ENCODE results near the gene TMEM50B. TPM values are rescaled to one million over a fixed set of nuclear protein-coding genes. Genes with fewer than 3 reads are reported as not detected.
"Not testable (repeated sequence)": the region's sequence is repeated elsewhere in the genome, so short reads cannot be mapped to it uniquely, and the experiment has no call there.

TMEM50B gene
- total RNA-seq, 4 donors from 2014 or later: 43.3 to 116 (median 76.7) TPM

GRCh38 chr21:33478182-33478581 is 1.6 kb downstream of the TMEM50B start:
- H3K9me3 ChIP-seq: no peaks in the 10 kb centered on the region
- DNase-seq: no peak
- TF ChIP-seq, protein P1, sequence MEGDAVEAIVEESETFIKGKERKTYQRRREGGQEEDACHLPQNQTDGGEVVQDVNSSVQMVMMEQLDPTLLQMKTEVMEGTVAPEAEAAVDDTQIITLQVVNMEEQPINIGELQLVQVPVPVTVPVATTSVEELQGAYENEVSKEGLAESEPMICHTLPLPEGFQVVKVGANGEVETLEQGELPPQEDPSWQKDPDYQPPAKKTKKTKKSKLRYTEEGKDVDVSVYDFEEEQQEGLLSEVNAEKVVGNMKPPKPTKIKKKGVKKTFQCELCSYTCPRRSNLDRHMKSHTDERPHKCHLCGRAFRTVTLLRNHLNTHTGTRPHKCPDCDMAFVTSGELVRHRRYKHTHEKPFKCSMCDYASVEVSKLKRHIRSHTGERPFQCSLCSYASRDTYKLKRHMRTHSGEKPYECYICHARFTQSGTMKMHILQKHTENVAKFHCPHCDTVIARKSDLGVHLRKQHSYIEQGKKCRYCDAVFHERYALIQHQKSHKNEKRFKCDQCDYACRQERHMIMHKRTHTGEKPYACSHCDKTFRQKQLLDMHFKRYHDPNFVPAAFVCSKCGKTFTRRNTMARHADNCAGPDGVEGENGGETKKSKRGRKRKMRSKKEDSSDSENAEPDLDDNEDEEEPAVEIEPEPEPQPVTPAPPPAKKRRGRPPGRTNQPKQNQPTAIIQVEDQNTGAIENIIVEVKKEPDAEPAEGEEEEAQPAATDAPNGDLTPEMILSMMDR (IDR thresholded peaks at IDR 0.05): no peak
- no peak for TF ChIP-seq POLR2A (IDR thresholded peaks at IDR 0.05)
- H3K27ac ChIP-seq: peak overlapping the region; percentile 95 to 98
- H3K4me1 ChIP-seq: peaks cover 0 to 3% of the 10 kb centered on the region in 2 donors
- no peaks in the 10 kb centered on the region for H3K36me3 ChIP-seq
- intact Hi-C loops (cut with DNase I; ENCODE audit: low total_unique reads): no loop called here
- peak overlapping the region in 1 of 2 donors; percentile 99 for H3K4me3 ChIP-seq
- H3K27me3 ChIP-seq: no peaks in the 10 kb centered on the region

DNA sequence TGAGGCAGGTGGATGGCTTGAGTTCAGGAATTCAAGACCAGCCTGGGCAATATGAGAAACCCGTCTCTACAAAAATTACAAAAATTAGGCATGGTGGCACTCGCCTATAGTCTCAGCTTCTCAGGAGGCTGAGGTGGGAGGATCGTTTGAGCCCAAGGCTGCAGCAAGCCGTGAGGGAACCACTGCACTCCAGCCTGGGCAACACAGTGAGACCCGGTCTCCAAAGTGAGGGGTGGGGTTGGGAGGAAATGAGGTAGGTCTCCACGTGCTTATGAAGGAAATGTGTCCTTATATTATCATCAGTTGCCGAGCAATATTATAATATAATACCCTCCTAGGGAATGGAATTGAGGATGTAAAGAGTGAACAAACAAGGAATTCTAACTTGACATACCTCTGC is 2.7 kb downstream of the TMEM50B start:
- peaks cover 0 to 3% of the 10 kb centered on the region in 2 donors for H3K4me1 ChIP-seq
- no peaks in the 10 kb centered on the region for H3K9me3 ChIP-seq
- no peaks in the 10 kb centered on the region for H3K36me3 ChIP-seq
- TF ChIP-seq POLR2A (IDR thresholded peaks at IDR 0.05): no peak
- TF ChIP-seq, protein P1 (IDR thresholded peaks at IDR 0.05): no peak
- no peak overlapping the region for H3K4me3 ChIP-seq
- intact Hi-C loops (cut with DNase I; ENCODE audit: low total_unique reads): no loop called here
- no peak overlapping the region for H3K27ac ChIP-seq
- DNase-seq: no peak
- no peaks in the 10 kb centered on the region for H3K27me3 ChIP-seq

DNA sequence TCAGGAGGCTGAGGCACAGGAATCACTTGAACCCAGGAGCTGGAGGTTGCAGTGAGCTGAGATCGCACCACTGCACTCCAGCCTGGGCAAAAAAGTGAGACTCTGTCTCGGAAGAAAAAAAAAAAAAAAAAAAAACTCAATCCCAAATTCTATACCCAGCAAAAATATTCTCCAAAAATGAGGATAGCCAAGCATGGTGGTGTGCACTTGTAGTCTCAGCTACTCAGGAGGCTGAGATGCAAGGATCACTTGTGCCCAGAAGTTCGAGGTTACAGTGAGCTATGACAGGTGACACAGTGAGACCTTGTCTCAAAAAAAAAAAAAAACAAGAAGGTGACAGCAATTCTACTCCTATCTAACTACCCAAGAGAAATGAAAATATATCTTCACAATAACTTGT is 6.4 kb downstream of the TMEM50B start:
- Histone ChIP-seq H3K27ac (no peak overlapping the region), H3K4me1 (peaks cover 0 to 3% of the 10 kb centered on the region in 2 donors), H3K4me3 (no peak overlapping the region), H3K36me3 (no peaks in the 10 kb centered on the region), H3K27me3 (no peaks in the 10 kb centered on the region), H3K9me3 (no peaks in the 10 kb centered on the region)
- no peak for DNase-seq
- intact Hi-C loops (cut with DNase I; ENCODE audit: low total_unique reads): no loop called here
- TF ChIP-seq, protein P1 (IDR thresholded peaks at IDR 0.05): no peak
- no peak for TF ChIP-seq POLR2A (IDR thresholded peaks at IDR 0.05)

DNA sequence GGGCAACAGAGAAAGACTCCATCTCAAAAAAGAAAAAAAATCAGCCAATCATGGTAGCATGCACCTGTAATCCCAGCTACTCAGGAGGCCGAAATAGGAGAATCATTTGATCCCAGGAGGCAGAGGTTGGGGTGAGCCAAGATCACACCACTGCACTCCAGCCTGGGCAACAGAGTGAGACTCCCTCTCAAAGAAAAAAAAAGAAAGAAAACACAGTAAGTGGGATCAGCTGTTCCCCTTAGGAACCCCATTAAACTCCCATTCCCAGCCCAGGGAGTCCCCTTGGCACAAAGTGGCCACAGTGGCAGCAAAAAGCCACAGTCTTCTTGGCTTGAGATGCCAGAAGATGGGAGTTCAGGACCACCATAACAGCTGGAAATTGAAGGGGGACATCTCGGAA is 9.1 kb downstream of the TMEM50B start:
- intact Hi-C loops (cut with DNase I; ENCODE audit: low total_unique reads): no loop called here
- no peaks in the 10 kb centered on the region for H3K36me3 ChIP-seq
- no peaks in the 10 kb centered on the region for H3K27me3 ChIP-seq
- no peaks in the 10 kb centered on the region for H3K9me3 ChIP-seq
- DNase-seq: no peak
- no peaks in the 10 kb centered on the region for H3K4me1 ChIP-seq
- TF ChIP-seq, protein P1 (IDR thresholded peaks at IDR 0.05): no peak
- no peak for TF ChIP-seq POLR2A (IDR thresholded peaks at IDR 0.05)
- H3K4me3 ChIP-seq: no peak overlapping the region
- H3K27ac ChIP-seq: no peak overlapping the region

GRCh38 chr21:33469183-33469582 is 10.6 kb downstream of the TMEM50B start:
- H3K4me3 ChIP-seq; H3K4me1 ChIP-seq; H3K9me3 ChIP-seq; H3K27ac ChIP-seq; intact Hi-C loops (cut with DNase I; ENCODE audit: low total_unique reads); H3K36me3 ChIP-seq; H3K27me3 ChIP-seq; DNase-seq: not testable (repeated sequence)

All from uterus (tissue), 4 donors.